HepG2 (cell line): ENCODE results near the gene RRAS2. TPM values are rescaled to one million over a fixed set of nuclear protein-coding genes. Genes with fewer than 3 reads are reported as not detected.

Experiments
- ATAC-seq: fragments of 200-7000 bp; cut with Tn5 transposase; 3 replicates; pipeline ENCODE4 v1.9.1; 2020; ENCODE audit warnings: mild to moderate bottlenecking, moderate library complexity
- BruUV-seq: library from RNA; stranded (reverse); fragments of 400-500 nt; replicated peaks from 2 replicates; lab custom pipeline; 2021; lab: Mats Ljungman, UMichigan
- CTCF ChIA-PET: fragments of 300-600 bp; formaldehyde crosslinking; extraction: SDS; loops from one replicate; lab custom pipeline; 2021; ENCODE audit warnings: low total read pairs, inconsistent platforms, low intra/inter-chr PET ratio; lab: Yijun Ruan, JAX
- POLR2A ChIA-PET: fragments of 350-600 bp; sonication (Branson Sonifier 250); formaldehyde crosslinking; loops from one replicate; lab custom pipeline; 2020; ENCODE audit warnings: antibody characterized with exemption, inconsistent platforms; lab: Yijun Ruan, JAX
- DNase-seq: peaks from one replicate; pipeline ENCODE4 v3.0.0-alpha.2; 2015; ENCODE audit warnings: low spot score
- FAIRE-seq: peaks from 3 replicates; lab custom pipeline; 2011; peaks lifted over from hg19 to GRCh38; lab: Jason Lieb, UNC
- H2AFZ ChIP-seq: one replicate; pipeline ENCODE4 v1.6.1; 2011; ENCODE audit warnings: low read length, inconsistent platforms
- H3K27ac ChIP-seq: fragments of 300-600 bp; 3 replicates; pipeline ENCODE4 v1.8.0; 2011; ENCODE audit warnings: mixed run types, mild to moderate bottlenecking, mixed read lengths, low read length, inconsistent platforms; ENCODE audit not compliant: insufficient read depth; ENCODE audit errors: extremely low read length
- H3K27me3 ChIP-seq, 2 experiments: fragments of 200-600 bp in 1 of 2; 2 replicates in 1 of 2; 3 replicates in 1 of 2; pipeline versions ENCODE4 v1.6.0 to v1.8.0; 2011; ENCODE audit warnings: low read length in 2 of 2, mild to moderate bottlenecking in 2 of 2, moderate library complexity in 2 of 2, inconsistent platforms in 1 of 2; ENCODE audit not compliant: insufficient read depth in 2 of 2, control insufficient read depth in 1 of 2
- H3K36me3 ChIP-seq, 2 experiments: fragments of 200-600 bp in 1 of 2; replicated peaks in 1 of 2; 2 replicates in 1 of 2; 3 replicates in 1 of 2; pipeline versions ENCODE4 v1.5.1 to v1.8.0; 2011; ENCODE audit warnings: low read length in 2 of 2, inconsistent platforms in 1 of 2; ENCODE audit not compliant: insufficient read depth in 2 of 2, control insufficient read depth in 1 of 2
- H3K4me1 ChIP-seq: 2 replicates; pipeline ENCODE4 v1.5.1; 2012; ENCODE audit warnings: low read length, inconsistent platforms; ENCODE audit not compliant: insufficient read depth
- H3K4me2 ChIP-seq: 2 replicates; pipeline ENCODE4 v1.6.0; 2011; ENCODE audit warnings: low read depth, low read length, inconsistent platforms
- H3K4me3 ChIP-seq, 3 experiments: fragments of 200-600 bp in 1 of 3; sonication (generic), shearing (Covaris generic) in 1 of 3; replicated peaks in 1 of 3; 2 replicates each; pipeline ENCODE4 v1.5.1; 2011 to 2016; ENCODE audit warnings: low read length in 3 of 3, inconsistent platforms in 2 of 3, low read depth in 2 of 3, mild to moderate bottlenecking in 2 of 3, control low read depth in 1 of 3, mixed read lengths in 1 of 3; ENCODE audit not compliant: insufficient read depth in 1 of 3
- H3K79me2 ChIP-seq: one replicate; pipeline ENCODE4 v1.6.1; 2011; ENCODE audit warnings: low read length, inconsistent platforms; ENCODE audit not compliant: insufficient read depth
- H3K9ac ChIP-seq: 2 replicates; pipeline ENCODE4 v1.6.0; 2011; ENCODE audit warnings: mild to moderate bottlenecking, low read depth, low read length, inconsistent platforms; ENCODE audit not compliant: insufficient read depth
- H3K9me3 ChIP-seq: 2 replicates; pipeline ENCODE4 v1.5.1; 2012; ENCODE audit warnings: mild to moderate bottlenecking, low read length
- H4K20me1 ChIP-seq: 2 replicates; pipeline ENCODE4 v1.6.0; 2011; ENCODE audit warnings: inconsistent platforms, mild to moderate bottlenecking, low read length, moderate library complexity; ENCODE audit not compliant: insufficient read depth
- CEBPB ChIP-seq: IDR thresholded peaks from 2 replicates; pipeline ENCODE4 v1.6.1; 2011; ENCODE audit warnings: low read depth, low read length, improper control_type of control experiment, borderline replicate concordance
- CHCHD3 ChIP-seq: sonication (generic); formaldehyde crosslinking; IDR thresholded peaks from 2 replicates; pipeline ENCODE4 v1.8.0; 2022; ENCODE audit warnings: mild to moderate bottlenecking, missing genetic modification reagents, moderate library complexity
- MAZ ChIP-seq, 2 experiments: sonication (generic) in 1 of 2; formaldehyde crosslinking in 1 of 2; IDR thresholded peaks; 2 replicates each; pipeline versions ENCODE4 v1.5.0 to v1.6.1; 2012 to 2020; ENCODE audit warnings: low read depth in 2 of 2, mild to moderate bottlenecking in 2 of 2, borderline replicate concordance in 1 of 2, improper control_type of control experiment in 1 of 2, low read length in 1 of 2, missing genetic modification reagents in 1 of 2, moderate library complexity in 1 of 2
- MXD4 ChIP-seq: IDR thresholded peaks from 2 replicates; pipeline ENCODE4 v1.6.1; 2016; ENCODE audit warnings: mild to moderate bottlenecking, missing biosample characterization, missing genetic modification reagents
- NR2F6 ChIP-seq, 2 experiments: IDR thresholded peaks; 2 replicates each; pipeline ENCODE4 v1.6.1; 2016; ENCODE audit warnings: antibody characterized with exemption in 1 of 2, mild to moderate bottlenecking in 1 of 2
- TFDP1 ChIP-seq: IDR thresholded peaks from 2 replicates; pipeline ENCODE4 v1.6.1; 2016; ENCODE audit warnings: missing compliant biosample characterization, missing genetic modification reagents, borderline replicate concordance
- ZFX ChIP-seq: sonication (generic); formaldehyde crosslinking; IDR thresholded peaks from 2 replicates; pipeline ENCODE4 v1.4.0; 2020; ENCODE audit warnings: mild to moderate bottlenecking, low read depth, missing genetic modification reagents, moderate library complexity
- ZNF160 ChIP-seq: sonication (generic); formaldehyde crosslinking; IDR thresholded peaks from 2 replicates; pipeline ENCODE4 v1.8.0; 2022; ENCODE audit warnings: mild to moderate bottlenecking, inconsistent platforms, missing genetic modification reagents
- ZNF230 ChIP-seq: sonication (generic); formaldehyde crosslinking; IDR thresholded peaks from 2 replicates; pipeline ENCODE4 v1.4.0; 2020; ENCODE audit warnings: mild to moderate bottlenecking, missing genetic modification reagents
- ZNF607 ChIP-seq: sonication (generic); formaldehyde crosslinking; IDR thresholded peaks from 2 replicates; pipeline ENCODE4 v1.5.1; 2020; ENCODE audit warnings: missing genetic modification reagents, mild to moderate bottlenecking, borderline replicate concordance
- ZNF687 ChIP-seq: sonication (generic); formaldehyde crosslinking; IDR thresholded peaks from 2 replicates; pipeline ENCODE4 v1.5.1; 2020; ENCODE audit warnings: mild to moderate bottlenecking, missing genetic modification reagents, moderate library complexity
- ZNF788 ChIP-seq: sonication (generic); formaldehyde crosslinking; IDR thresholded peaks from 2 replicates; pipeline ENCODE4 v1.5.0; 2020; ENCODE audit warnings: mild to moderate bottlenecking, missing genetic modification reagents, borderline replicate concordance
- WGBS: methylation state at CpG from one replicate; pipeline ENCODE4 v1.1.6; 2017; ENCODE audit warnings: low lambda C conversion rate; 5-methylcytosine and 5-hydroxymethylcytosine counted together
- in situ Hi-C: cut with HindIII; loops from 2 replicates; pipeline ENCODE4 v1.10.0; 2017; ENCODE audit warnings: low pct_unique_long_range_greater_than_20kb; ENCODE audit not compliant: extremely low pct_ligation_motif_present
- intact Hi-C: fragments of 100-400 bp; cut with micrococcal nuclease; formaldehyde crosslinking; loops from one replicate; pipeline ENCODE4 v1.10.0; 2022; ENCODE audit not compliant: unreplicated experiment
- polyA plus RNA-seq, 8 experiments: library from polyadenylated mRNA; depleted of rRNA in 3 of 8; stranded (reverse) in 7 of 8; unstranded in 1 of 8; fragments of >200 nt; fragmentation: Illumina TruSeq in 4 of 8; extraction: Trizol in 4 of 8; gene quantifications; 2 replicates each; pipeline versions ENCODE4 v1.2.1 to v1.2.3, GENCODE V29; 2011 to 2016; ENCODE audit warnings: low read depth in 4 of 8, missing spikeins in 1 of 8, mixed read lengths in 1 of 8; ENCODE audit not compliant: insufficient read depth in 1 of 8
- total RNA-seq, 5 experiments: library from RNA; depleted of rRNA; stranded (reverse); fragments of >200 nt; fragmentation: Illumina TruSeq; extraction: Trizol; gene quantifications; 2 replicates each; pipeline ENCODE4 v1.2.3, GENCODE V29; 2016; ENCODE audit warnings: low read depth in 1 of 5

The RRAS2 gene
- total and polyA plus RNA-seq, 2 of the 13 experiments (the other 11 are each of a cell fraction or from before 2014, with no cell fraction given), result 19.0 to 44.1 TPM

- H3K9me3 ChIP-seq, result no peaks in the 10 kb centered on the region
- no peak for FAIRE-seq
- TF ChIP-seq ZNF160 (no peak), ZNF230 (CRISPR knock-in tag) (no peak), ZFX (CRISPR knock-in tag) (no peak), MXD4 (no peak), ZNF788 (CRISPR knock-in tag) (no peak), CEBPB (no peak), MAZ (IDR thresholded peaks at IDR 0.05; ENCODE audit: borderline replicate concordance, low read depth, low read length) (no peak), MAZ (CRISPR knock-in tag; IDR thresholded peaks at IDR 0.05; ENCODE audit: low read depth) (no peak), NR2F6 (IDR thresholded peaks at IDR 0.05) (no peak), NR2F6 (CRISPR knock-in tag; IDR thresholded peaks at IDR 0.05) (no peak)
- DNase-seq, result no peak
- intact Hi-C loops, result no loop called here
- H3K4me1 ChIP-seq, result peaks cover 7% of the 10 kb centered on the region
- no peak overlapping the region for H3K27ac ChIP-seq
- H2AFZ ChIP-seq, result no peak overlapping the region
- POLR2A ChIA-PET, result no interaction called here
- H3K79me2 ChIP-seq, result no peaks in the 10 kb centered on the region
- peaks cover 0 to 46% of the 10 kb centered on the region in 2 experiments; a peak in 4 of 5 replicates for H3K27me3 ChIP-seq
- no peak overlapping the region for H3K4me3 ChIP-seq
- no peaks in the 10 kb centered on the region for H3K36me3 ChIP-seq
- in situ Hi-C loops, result no loop called here
- no peaks in the 10 kb centered on the region for H4K20me1 ChIP-seq
- H3K4me2 ChIP-seq, result no peak overlapping the region
- ATAC-seq, result no peak
- no TSS peak for BruUV-seq
- whole genome bisulfite sequencing, result 43% methylated on average over 4 of the region's 4 CpGs
- CTCF ChIA-PET, result no interaction called here
- no peak overlapping the region for H3K9ac ChIP-seq
Observed at GRCh38 chr11:14381968-14382367, 23.0 kb upstream of the RRAS2 start.

- no peak overlapping the region for H3K27ac ChIP-seq
- intact Hi-C loops, result no loop called here
- no peaks in the 10 kb centered on the region for H4K20me1 ChIP-seq
- peak overlapping the region; percentile 29 for H2AFZ ChIP-seq
- ChIA-PET POLR2A (no interaction called here), CTCF (no interaction called here)
- H3K4me3 ChIP-seq, result peak overlapping the region; percentile 57 to 77 (median 58)
- peak overlapping the region; percentile 49; the same call in 1 of the 2 replicates for H3K9ac ChIP-seq
- no peaks in the 10 kb centered on the region for H3K36me3 ChIP-seq
- BruUV-seq, result no TSS peak
- peaks cover 0 to 46% of the 10 kb centered on the region in 2 experiments; a peak in 4 of 5 replicates for H3K27me3 ChIP-seq
- WGBS, result under 1% methylated on average over 17 of the region's 54 CpGs
- peak; percentile 22 for DNase-seq
- in situ Hi-C loops, result no loop called here
- peak overlapping the region; percentile 94 for H3K4me2 ChIP-seq
- peaks cover 7% of the 10 kb centered on the region for H3K4me1 ChIP-seq
- peak; percentile 95 for ATAC-seq
- no peaks in the 10 kb centered on the region for H3K79me2 ChIP-seq
- no peaks in the 10 kb centered on the region for H3K9me3 ChIP-seq
- no peak for FAIRE-seq
- TF ChIP-seq ZNF687 (peak; percentile 91), MXD4 (0 out of 2 replicates have a peak, but pooled peaks have one; percentile 33), ZNF607 (peak; percentile 72), TFDP1 (CRISPR knock-in tag) (peak; percentile 49; the same call in 1 of the 2 replicates), CHCHD3 (CRISPR knock-in tag) (0 out of 2 replicates have a peak, but pooled peaks have one; percentile 65)
Observed at GRCh38 chr11:14380947-14381561, 22.1 kb upstream of the RRAS2 start.
